Mesenchymal stem cell (in vitro differentiated cells and primary cell): ENCODE data around the gene RBP3.

Experiments used
- DNase-seq: peaks from one replicate; pipeline ENCODE4 v3.0.0-alpha.2; 2013
- H2AFZ ChIP-seq: one replicate; pipeline ENCODE4 v1.6.1; 2013; ENCODE audit warnings: low read depth, mild to moderate bottlenecking, control low read depth, inconsistent platforms, low read length, moderate library complexity
- H2AK5ac ChIP-seq: 2 replicates; pipeline ENCODE4 v1.6.1; 2013; ENCODE audit warnings: low read length, moderate library complexity, mild to moderate bottlenecking, inconsistent platforms; ENCODE audit not compliant: severe bottlenecking
- H2BK120ac ChIP-seq: one replicate; pipeline ENCODE4 v1.6.1; 2013; ENCODE audit warnings: low read depth, mild to moderate bottlenecking, inconsistent platforms, low read length, moderate library complexity
- H2BK12ac ChIP-seq, 2 experiments: one replicate each; pipeline ENCODE4 v1.6.1; 2013; ENCODE audit warnings: inconsistent platforms in 2 of 2, low read length in 2 of 2, mild to moderate bottlenecking in 2 of 2, moderate library complexity in 2 of 2, control low read depth in 1 of 2
- H2BK15ac ChIP-seq: one replicate; pipeline ENCODE4 v1.6.1; 2013; ENCODE audit warnings: mild to moderate bottlenecking, low read depth, inconsistent platforms; ENCODE audit not compliant: poor library complexity, severe bottlenecking
- H2BK5ac ChIP-seq: 2 replicates; pipeline ENCODE4 v1.6.1; 2013; ENCODE audit warnings: low read depth, mild to moderate bottlenecking, low read length, control low read depth, inconsistent platforms; ENCODE audit not compliant: poor library complexity, severe bottlenecking
- H3K14ac ChIP-seq, 2 experiments: one replicate each; pipeline ENCODE4 v1.6.1; 2013; ENCODE audit warnings: inconsistent platforms in 2 of 2, low read length in 2 of 2, control low read depth in 1 of 2, mild to moderate bottlenecking in 1 of 2, moderate library complexity in 1 of 2
- H3K18ac ChIP-seq, 2 experiments: one replicate each; pipeline ENCODE4 v1.6.1; 2013; ENCODE audit warnings: inconsistent platforms in 2 of 2, low read length in 2 of 2, control low read depth in 1 of 2, low read depth in 1 of 2, mild to moderate bottlenecking in 1 of 2
- H3K23ac ChIP-seq, 2 experiments: one replicate each; pipeline ENCODE4 v1.6.1; 2013; ENCODE audit warnings: inconsistent platforms in 2 of 2, low read length in 2 of 2, mild to moderate bottlenecking in 2 of 2, moderate library complexity in 2 of 2, control low read depth in 1 of 2
- H3K27ac ChIP-seq: 2 replicates; pipeline ENCODE4 v1.5.1; 2013; ENCODE audit warnings: mild to moderate bottlenecking, moderate library complexity, low read length, control low read depth, inconsistent platforms; ENCODE audit not compliant: poor library complexity, severe bottlenecking
- H3K27me3 ChIP-seq, 2 experiments: 2 replicates each; pipeline versions ENCODE4 v1.6.1 to v1.7.0; 2013; ENCODE audit warnings: low read length in 2 of 2, mild to moderate bottlenecking in 2 of 2, moderate library complexity in 2 of 2, control low read depth in 1 of 2, inconsistent platforms in 1 of 2; ENCODE audit not compliant: control insufficient read depth in 1 of 2, insufficient read depth in 1 of 2
- H3K36me3 ChIP-seq, 2 experiments: 2 replicates each; pipeline versions ENCODE4 v1.6.1 to v1.7.0; 2013; ENCODE audit warnings: low read length in 2 of 2, control low read depth in 1 of 2, inconsistent platforms in 1 of 2, low read depth in 1 of 2, mild to moderate bottlenecking in 1 of 2; ENCODE audit not compliant: insufficient read depth in 2 of 2, control insufficient read depth in 1 of 2
- H3K4ac ChIP-seq, 2 experiments: one replicate each; pipeline ENCODE4 v1.6.1; 2013; ENCODE audit warnings: inconsistent platforms in 2 of 2, low read length in 2 of 2, mild to moderate bottlenecking in 2 of 2, moderate library complexity in 2 of 2, control low read depth in 1 of 2, low read depth in 1 of 2
- H3K4me1 ChIP-seq: 2 replicates; pipeline ENCODE4 v1.6.1; 2013; ENCODE audit warnings: low read depth, low read length, control low read depth; ENCODE audit not compliant: control insufficient read depth, insufficient read depth
- H3K4me2 ChIP-seq: 2 replicates; pipeline ENCODE4 v1.6.1; 2013; ENCODE audit warnings: low read length, mild to moderate bottlenecking, inconsistent platforms; ENCODE audit not compliant: poor library complexity, severe bottlenecking
- H3K4me3 ChIP-seq, 2 experiments: 2 replicates each; pipeline versions ENCODE4 v1.5.1 to v1.7.0; 2013; ENCODE audit warnings: low read length in 2 of 2, mild to moderate bottlenecking in 2 of 2, control low read depth in 1 of 2, low read depth in 1 of 2; ENCODE audit not compliant: insufficient read depth in 1 of 2
- H3K79me1 ChIP-seq: replicated peaks from 2 replicates; pipeline ENCODE4 v1.6.1; 2013; ENCODE audit warnings: mild to moderate bottlenecking, control low read depth, low read length, inconsistent platforms; ENCODE audit not compliant: poor library complexity, severe bottlenecking
- H3K9ac ChIP-seq: 2 replicates; pipeline ENCODE4 v1.7.0; 2013; ENCODE audit warnings: mild to moderate bottlenecking, low read length, moderate library complexity
- H3K9me3 ChIP-seq: 2 replicates; pipeline ENCODE4 v1.7.0; 2013; ENCODE audit warnings: mild to moderate bottlenecking, low read length; ENCODE audit not compliant: control insufficient read depth
- H4K8ac ChIP-seq: one replicate; pipeline ENCODE4 v1.6.1; 2013; ENCODE audit warnings: inconsistent platforms, mild to moderate bottlenecking, low read length, moderate library complexity
- H4K91ac ChIP-seq: one replicate; pipeline ENCODE4 v1.6.1; 2013; ENCODE audit warnings: mild to moderate bottlenecking, low read length, inconsistent platforms
- WGBS: methylation state at CpG from one replicate; pipeline ENCODE4 v1.1.7; 2013; ENCODE audit warnings: mixed read lengths; 5-methylcytosine and 5-hydroxymethylcytosine counted together

The RBP3 gene

GRCh38 chr10:47301833-47302232 lies 46.3 kb upstream of the RBP3 start:
- H4K8ac ChIP-seq = no peak overlapping the region
- no peak overlapping the region for H3K4me2 ChIP-seq
- H3K23ac ChIP-seq = no peak overlapping the region
- no peak overlapping the region for H2BK5ac ChIP-seq
- H3K4me3 ChIP-seq = peak overlapping the region in 1 of 2 experiments; percentile 76
- H4K91ac ChIP-seq = no peak overlapping the region
- H3K27ac ChIP-seq = no peak overlapping the region
- WGBS = 86% methylated on average over 2 of the region's 2 CpGs
- no peak overlapping the region for H2AK5ac ChIP-seq
- no peak overlapping the region for H3K4ac ChIP-seq
- no peak overlapping the region for H2BK15ac ChIP-seq
- no peak overlapping the region for H2AFZ ChIP-seq
- H3K9me3 ChIP-seq = no peaks in the 10 kb centered on the region
- H3K14ac ChIP-seq = no peak overlapping the region
- peaks cover 58 to 84% of the 10 kb centered on the region in 2 experiments for H3K27me3 ChIP-seq
- H3K18ac ChIP-seq = no peak overlapping the region
- no peaks in the 10 kb centered on the region for H3K79me1 ChIP-seq
- no peak for DNase-seq
- no peak overlapping the region for H2BK120ac ChIP-seq
- no peaks in the 10 kb centered on the region for H3K36me3 ChIP-seq
- no peak overlapping the region for H2BK12ac ChIP-seq
- peaks cover 11% of the 10 kb centered on the region for H3K4me1 ChIP-seq
- no peak overlapping the region for H3K9ac ChIP-seq

- Histone ChIP-seq H3K27me3 (peaks cover 62 to 84% of the 10 kb centered on the region in 2 experiments), H3K9ac (no peak overlapping the region), H2BK15ac (no peak overlapping the region), H3K18ac (no peak overlapping the region), H3K23ac (no peak overlapping the region), H3K36me3 (no peaks in the 10 kb centered on the region), H3K9me3 (no peaks in the 10 kb centered on the region), H2AK5ac (no peak overlapping the region), H3K27ac (no peak overlapping the region), H3K14ac (no peak overlapping the region), H2AFZ (no peak overlapping the region), H3K4ac (no peak overlapping the region), H3K4me2 (no peak overlapping the region), H2BK120ac (no peak overlapping the region), H4K8ac (no peak overlapping the region), H2BK12ac (no peak overlapping the region), H3K4me3 (no peak overlapping the region), H4K91ac (no peak overlapping the region), H3K79me1 (no peaks in the 10 kb centered on the region), H2BK5ac (no peak overlapping the region), H3K4me1 (peaks cover 11% of the 10 kb centered on the region)
- WGBS = 89% methylated on average over 6 of the region's 7 CpGs
- DNase-seq = no peak
These were observed 45.1 kb upstream of the RBP3 start for GRCh38 chr10:47303105-47303504.

GRCh38 chr10:47303866-47304265 lies 44.3 kb upstream of the RBP3 start:
- Histone ChIP-seq H3K14ac (no peak overlapping the region), H2AFZ (no peak overlapping the region), H2AK5ac (no peak overlapping the region), H3K36me3 (no peaks in the 10 kb centered on the region), H3K4me1 (peaks cover 11% of the 10 kb centered on the region), H3K4me2 (no peak overlapping the region), H2BK12ac (no peak overlapping the region), H3K9ac (no peak overlapping the region), H3K23ac (no peak overlapping the region), H2BK5ac (no peak overlapping the region), H4K8ac (no peak overlapping the region), H3K27me3 (peaks cover 68 to 86% of the 10 kb centered on the region in 2 experiments), H3K27ac (no peak overlapping the region), H3K79me1 (no peaks in the 10 kb centered on the region), H3K4me3 (no peak overlapping the region), H2BK15ac (no peak overlapping the region), H3K18ac (no peak overlapping the region), H3K9me3 (no peaks in the 10 kb centered on the region), H4K91ac (no peak overlapping the region), H3K4ac (no peak overlapping the region), H2BK120ac (no peak overlapping the region)
- DNase-seq = no peak
- 76% methylated on average over 6 of the region's 6 CpGs for WGBS

GRCh38 chr10:47305566-47305965 lies 42.6 kb upstream of the RBP3 start:
- no peak overlapping the region for H3K27ac ChIP-seq
- no peaks in the 10 kb centered on the region for H3K9me3 ChIP-seq
- H2AK5ac ChIP-seq = no peak overlapping the region
- H3K4ac ChIP-seq = no peak overlapping the region
- peaks cover 63 to 83% of the 10 kb centered on the region in 2 experiments for H3K27me3 ChIP-seq
- H2BK15ac ChIP-seq = no peak overlapping the region
- H4K8ac ChIP-seq = no peak overlapping the region
- no peak overlapping the region for H4K91ac ChIP-seq
- no peak overlapping the region for H2BK5ac ChIP-seq
- H3K4me1 ChIP-seq = peaks cover 2% of the 10 kb centered on the region
- H3K18ac ChIP-seq = no peak overlapping the region
- no peaks in the 10 kb centered on the region for H3K79me1 ChIP-seq
- H3K14ac ChIP-seq = no peak overlapping the region
- 43% methylated on average over 1 of the region's 2 CpGs for WGBS
- no peaks in the 10 kb centered on the region for H3K36me3 ChIP-seq
- DNase-seq = no peak
- no peak overlapping the region for H2AFZ ChIP-seq
- no peak overlapping the region for H3K4me3 ChIP-seq
- no peak overlapping the region for H3K23ac ChIP-seq
- H3K9ac ChIP-seq = no peak overlapping the region
- no peak overlapping the region for H2BK12ac ChIP-seq
- no peak overlapping the region for H2BK120ac ChIP-seq
- no peak overlapping the region for H3K4me2 ChIP-seq
